Ovary (tissue), 9 donors: Measurements from ENCODE around the gene KIF13A. TPM values are rescaled to one million over a fixed set of nuclear protein-coding genes. Genes with fewer than 3 reads are reported as not detected.

ENCODE experiments used
- DNase-seq, 5 donors: peaks; one replicate each; pipeline ENCODE4 v3.0.0-alpha.2; 2019 to 2020
- H3K27ac ChIP-seq, 2 donors: fragments of 200-600 bp; one replicate each; pipeline versions ENCODE4 v1.5.1 to v1.8.0; 2019 to 2022
- H3K27me3 ChIP-seq: fragments of 200-600 bp; one replicate; pipeline ENCODE4 v1.8.0; 2022
- H3K36me3 ChIP-seq: fragments of 200-600 bp; sonication (generic); one replicate; pipeline ENCODE4 v1.5.1; 2019
- H3K4me1 ChIP-seq: one replicate; pipeline ENCODE4 v1.8.1; 2013; ENCODE audit warnings: mild to moderate bottlenecking, moderate library complexity; ENCODE audit not compliant: insufficient read depth
- H3K4me3 ChIP-seq: fragments of 200-600 bp; sonication (generic); one replicate; pipeline ENCODE4 v1.5.1; 2017
- H3K9me3 ChIP-seq, 2 donors: fragments of 200-600 bp in 1 of 2; sonication (generic) in 1 of 2; one replicate each; pipeline versions ENCODE4 v1.5.1 to v1.8.1; 2013 to 2019; ENCODE audit warnings: mild to moderate bottlenecking in 1 of 2, moderate library complexity in 1 of 2
- EP300 ChIP-seq: sonication (generic); formaldehyde crosslinking; IDR thresholded peaks from one replicate; pipeline ENCODE4 v1.6.1; 2017; ENCODE audit warnings: antibody characterized with exemption
- POLR2A ChIP-seq: fragments of 450-650 bp; IDR thresholded peaks from one replicate; pipeline ENCODE4 v1.6.1; 2017; ENCODE audit warnings: antibody characterized with exemption, mild to moderate bottlenecking, moderate library complexity
- WGBS, 3 donors: extraction: QIAGEN DNeasy Blood & Tissue Kit in 1 of 3; methylation state at CpG; one replicate each; pipeline versions ENCODE4 v1.1.5 to v1.1.7; 2013 to 2017; 5-methylcytosine and 5-hydroxymethylcytosine counted together
- intact Hi-C, 4 donors: fragments of 100-400 bp; cut with DNase I; formaldehyde crosslinking; loops; one replicate each; pipeline versions ENCODE4 v1.11.0 to v1.15.1; 2022 to 2023
- polyA plus RNA-seq, 2 donors: library from polyadenylated mRNA; stranded (reverse); fragments of 200-250 nt in 1 of 2; fragments of 350-450 nt in 1 of 2; fragmentation: Illumina TruSeq in 1 of 2; extraction: RNeasy Lipid Tissue Mini Kit (QIAGEN cat#74804) in 1 of 2; gene quantifications; one replicate each; pipeline ENCODE4 v1.2.3, GENCODE V29; 2013 to 2014
- total RNA-seq, 7 donors: library from RNA; depleted of rRNA in 2 of 7; stranded (reverse); fragments of >200 nt in 2 of 7; fragmentation: NEBNext Ultra II Directional in 3 of 7; extraction: Animal tissue kit (Norgen Biotek cat#: 25700) in 3 of 7; gene quantifications; one replicate each; pipeline versions ENCODE4 v1.1.0 to v1.2.4, GENCODE V29; 2016 to 2023
- TF ChIP-seq, protein P1 (sequence below), 3 donors: fragments of 450-650 bp in 2 of 3; fragments of 200-600 bp in 1 of 3; IDR thresholded peaks; one replicate each; pipeline versions ENCODE4 v1.5.1 to v1.8.0; 2016 to 2022; ENCODE audit warnings: antibody characterized with exemption in 3 of 3, mild to moderate bottlenecking in 1 of 3
- donor health status: DM: no; HTN: no; CAD: no; lungs with moderate emphysema.
- donor health status: DM: no; HTN: no; CAD: no.
- donor health status: Bipolar disorder and iron deficiency.
- donor health status: DM: yes; HTN: yes; CAD: no.
- donor health status: DM: no; HTN: no; CAD: no.
- donor health status: DM: yes; HTN: yes; CAD: no.

KIF13A gene
- total and polyA plus RNA-seq, 9 donors = 18.4 to 44.4 (median 38.0) TPM

DNA sequence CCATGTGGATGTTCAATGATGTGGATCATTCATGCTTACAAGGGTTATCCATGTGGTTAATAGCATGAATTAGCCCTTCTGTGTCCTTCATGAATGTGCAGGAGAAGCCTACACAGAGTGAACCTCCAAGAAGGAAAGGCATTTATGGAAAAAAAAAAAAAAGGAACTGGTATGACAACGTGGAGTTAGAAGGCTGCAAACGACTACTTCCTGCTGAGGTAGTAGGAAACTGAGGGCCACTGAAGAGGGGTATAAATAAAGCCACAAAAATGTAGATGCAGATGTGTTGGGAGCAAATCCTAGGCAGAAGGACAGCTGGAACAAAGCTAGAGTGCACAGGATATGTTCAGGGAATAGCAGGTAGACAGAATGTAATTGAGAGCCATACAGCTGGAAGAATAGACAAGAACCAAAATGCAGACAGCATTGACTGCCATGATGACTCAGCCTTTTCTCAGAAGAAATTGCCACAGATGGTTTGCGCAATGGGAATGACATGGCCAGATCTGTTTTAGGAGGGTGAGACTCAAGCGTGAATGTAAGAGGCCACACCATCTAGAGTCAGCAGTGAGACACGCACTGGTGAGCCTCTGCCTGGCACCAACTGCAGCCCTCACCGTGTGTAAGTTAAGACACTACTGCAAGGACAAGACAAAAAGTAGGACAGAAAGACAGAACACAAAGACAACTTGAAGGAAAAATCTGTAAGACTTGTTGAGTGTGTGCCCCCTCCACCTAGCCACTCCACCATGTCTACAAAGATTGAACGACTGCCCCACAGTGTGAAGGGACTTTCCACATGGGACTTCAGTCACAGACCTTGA is 79.8 kb downstream of the KIF13A start:
- peak in 3 of 5 donors; percentile 22 to 75 (median 26) for DNase-seq
- Histone ChIP-seq H3K4me1 (peaks cover 5% of the 10 kb centered on the region), H3K4me3 (no peak overlapping the region), H3K9me3 (no peaks in the 10 kb centered on the region), H3K27me3 (no peaks in the 10 kb centered on the region), H3K36me3 (no peaks in the 10 kb centered on the region), H3K27ac (no peak overlapping the region)
- intact Hi-C loops = no loop called here
- WGBS, 3 donors = 70 to 80% (median 73%) methylated on average over 7 of the region's 7 CpGs
- peak; percentile 10 for TF ChIP-seq EP300
- TF ChIP-seq, protein P1, sequence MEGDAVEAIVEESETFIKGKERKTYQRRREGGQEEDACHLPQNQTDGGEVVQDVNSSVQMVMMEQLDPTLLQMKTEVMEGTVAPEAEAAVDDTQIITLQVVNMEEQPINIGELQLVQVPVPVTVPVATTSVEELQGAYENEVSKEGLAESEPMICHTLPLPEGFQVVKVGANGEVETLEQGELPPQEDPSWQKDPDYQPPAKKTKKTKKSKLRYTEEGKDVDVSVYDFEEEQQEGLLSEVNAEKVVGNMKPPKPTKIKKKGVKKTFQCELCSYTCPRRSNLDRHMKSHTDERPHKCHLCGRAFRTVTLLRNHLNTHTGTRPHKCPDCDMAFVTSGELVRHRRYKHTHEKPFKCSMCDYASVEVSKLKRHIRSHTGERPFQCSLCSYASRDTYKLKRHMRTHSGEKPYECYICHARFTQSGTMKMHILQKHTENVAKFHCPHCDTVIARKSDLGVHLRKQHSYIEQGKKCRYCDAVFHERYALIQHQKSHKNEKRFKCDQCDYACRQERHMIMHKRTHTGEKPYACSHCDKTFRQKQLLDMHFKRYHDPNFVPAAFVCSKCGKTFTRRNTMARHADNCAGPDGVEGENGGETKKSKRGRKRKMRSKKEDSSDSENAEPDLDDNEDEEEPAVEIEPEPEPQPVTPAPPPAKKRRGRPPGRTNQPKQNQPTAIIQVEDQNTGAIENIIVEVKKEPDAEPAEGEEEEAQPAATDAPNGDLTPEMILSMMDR (IDR thresholded peaks at IDR 0.05) = no peak

DNA sequence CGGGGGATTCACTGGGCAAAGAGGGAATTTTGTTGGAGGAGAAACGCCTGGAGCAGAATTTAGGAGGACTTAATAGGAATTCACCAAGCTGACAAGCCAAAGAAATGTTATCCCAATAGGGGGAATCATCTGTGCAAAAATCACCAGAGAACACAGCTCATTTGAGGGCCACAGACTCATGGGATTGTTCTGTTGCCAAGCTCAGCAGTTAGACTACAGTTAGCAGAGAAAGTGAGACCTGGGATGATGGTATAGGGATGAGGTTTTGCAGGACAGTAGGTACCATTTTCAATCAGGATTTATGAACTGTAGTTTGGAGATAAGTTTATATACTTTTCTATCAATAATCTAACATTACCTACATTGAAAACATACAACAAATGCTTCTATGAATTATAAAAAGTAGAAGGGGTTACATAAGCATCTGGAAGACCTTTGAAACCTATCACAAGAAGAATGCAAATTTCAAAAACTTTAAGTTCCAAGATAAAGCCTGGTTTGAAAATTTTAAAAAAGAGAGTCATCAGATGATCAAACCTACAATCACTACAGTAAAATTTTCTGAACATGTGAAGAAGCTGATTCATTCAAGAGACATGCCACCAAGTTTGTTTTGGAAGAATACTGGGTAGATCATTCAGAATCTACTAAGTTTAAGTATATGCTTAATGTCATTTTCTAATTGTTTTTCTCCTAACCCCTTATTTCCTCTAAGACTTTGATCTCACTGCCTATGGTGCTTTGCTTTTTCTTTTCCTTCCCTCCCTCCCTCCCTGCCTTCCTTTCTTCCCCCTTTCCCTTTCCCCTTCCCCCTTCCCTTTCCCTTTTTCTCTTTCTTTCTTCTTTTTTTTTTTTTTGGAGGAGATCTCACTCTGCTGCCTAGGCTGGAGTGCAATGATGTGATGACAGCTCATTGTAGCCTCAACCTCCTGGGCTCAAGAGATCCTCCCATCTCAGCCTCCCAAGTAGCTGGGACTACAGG is 81.5 kb downstream of the KIF13A start:
- Histone ChIP-seq H3K4me3 (no peak overlapping the region), H3K4me1 (peaks cover 5% of the 10 kb centered on the region), H3K36me3 (no peaks in the 10 kb centered on the region), H3K9me3 (no peaks in the 10 kb centered on the region), H3K27me3 (no peaks in the 10 kb centered on the region), H3K27ac (no peak overlapping the region)
- 83 to 96% (median 93%) methylated on average over 2 of the region's 2 CpGs for WGBS, 3 donors
- no peak for DNase-seq
- intact Hi-C loops = no loop called here
- no peak for TF ChIP-seq POLR2A
- no peak for TF ChIP-seq EP300
- TF ChIP-seq, protein P1 (IDR thresholded peaks at IDR 0.05) = no peak

GRCh38 chr6:17904491-17905120 is 82.8 kb downstream of the KIF13A start:
- no peak overlapping the region for H3K4me3 ChIP-seq
- intact Hi-C loops = no loop called here
- no peaks in the 10 kb centered on the region for H3K9me3 ChIP-seq
- 76 to 84% (median 82%) methylated on average over 6 of the region's 6 CpGs for whole genome bisulfite sequencing, 3 donors
- TF ChIP-seq, protein P1 (IDR thresholded peaks at IDR 0.05) = no peak
- TF ChIP-seq EP300 = no peak
- TF ChIP-seq POLR2A = no peak
- H3K27ac ChIP-seq = no peak overlapping the region
- no peaks in the 10 kb centered on the region for H3K36me3 ChIP-seq
- H3K27me3 ChIP-seq = no peaks in the 10 kb centered on the region
- H3K4me1 ChIP-seq = peaks cover 5% of the 10 kb centered on the region
- DNase-seq = no peak

GRCh38 chr6:17902974-17903373 is 84.5 kb downstream of the KIF13A start:
- Histone ChIP-seq H3K27me3 (no peaks in the 10 kb centered on the region), H3K9me3 (no peaks in the 10 kb centered on the region), H3K4me1 (peaks cover 5% of the 10 kb centered on the region), H3K27ac (no peak overlapping the region), H3K36me3 (no peaks in the 10 kb centered on the region), H3K4me3 (no peak overlapping the region)
- TF ChIP-seq POLR2A = no peak
- no peak for TF ChIP-seq EP300
- TF ChIP-seq, protein P1 (IDR thresholded peaks at IDR 0.05) = no peak
- WGBS, 3 donors = 7 to 34% (median 31%) methylated on average over 1 of the region's 1 CpG
- intact Hi-C loops = no loop called here
- no peak for DNase-seq
